GM21786 (cell line): ENCODE results near the gene QSOX1.
A peak's percentile ranks its signal among the peaks of the same experiment; 100 is the strongest.
"Not testable (repeated sequence)": the region's sequence is repeated elsewhere in the genome, so short reads cannot be mapped to it uniquely, and the experiment has no call there.

Experiments
- ATAC-seq: cut with Tn5 transposase; IDR thresholded peaks from one replicate; pipeline ENCODE4 v1.9.1; 2021; ENCODE audit not compliant: unreplicated experiment

Gene QSOX1, protein sequence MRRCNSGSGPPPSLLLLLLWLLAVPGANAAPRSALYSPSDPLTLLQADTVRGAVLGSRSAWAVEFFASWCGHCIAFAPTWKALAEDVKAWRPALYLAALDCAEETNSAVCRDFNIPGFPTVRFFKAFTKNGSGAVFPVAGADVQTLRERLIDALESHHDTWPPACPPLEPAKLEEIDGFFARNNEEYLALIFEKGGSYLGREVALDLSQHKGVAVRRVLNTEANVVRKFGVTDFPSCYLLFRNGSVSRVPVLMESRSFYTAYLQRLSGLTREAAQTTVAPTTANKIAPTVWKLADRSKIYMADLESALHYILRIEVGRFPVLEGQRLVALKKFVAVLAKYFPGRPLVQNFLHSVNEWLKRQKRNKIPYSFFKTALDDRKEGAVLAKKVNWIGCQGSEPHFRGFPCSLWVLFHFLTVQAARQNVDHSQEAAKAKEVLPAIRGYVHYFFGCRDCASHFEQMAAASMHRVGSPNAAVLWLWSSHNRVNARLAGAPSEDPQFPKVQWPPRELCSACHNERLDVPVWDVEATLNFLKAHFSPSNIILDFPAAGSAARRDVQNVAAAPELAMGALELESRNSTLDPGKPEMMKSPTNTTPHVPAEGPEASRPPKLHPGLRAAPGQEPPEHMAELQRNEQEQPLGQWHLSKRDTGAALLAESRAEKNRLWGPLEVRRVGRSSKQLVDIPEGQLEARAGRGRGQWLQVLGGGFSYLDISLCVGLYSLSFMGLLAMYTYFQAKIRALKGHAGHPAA

DNA sequence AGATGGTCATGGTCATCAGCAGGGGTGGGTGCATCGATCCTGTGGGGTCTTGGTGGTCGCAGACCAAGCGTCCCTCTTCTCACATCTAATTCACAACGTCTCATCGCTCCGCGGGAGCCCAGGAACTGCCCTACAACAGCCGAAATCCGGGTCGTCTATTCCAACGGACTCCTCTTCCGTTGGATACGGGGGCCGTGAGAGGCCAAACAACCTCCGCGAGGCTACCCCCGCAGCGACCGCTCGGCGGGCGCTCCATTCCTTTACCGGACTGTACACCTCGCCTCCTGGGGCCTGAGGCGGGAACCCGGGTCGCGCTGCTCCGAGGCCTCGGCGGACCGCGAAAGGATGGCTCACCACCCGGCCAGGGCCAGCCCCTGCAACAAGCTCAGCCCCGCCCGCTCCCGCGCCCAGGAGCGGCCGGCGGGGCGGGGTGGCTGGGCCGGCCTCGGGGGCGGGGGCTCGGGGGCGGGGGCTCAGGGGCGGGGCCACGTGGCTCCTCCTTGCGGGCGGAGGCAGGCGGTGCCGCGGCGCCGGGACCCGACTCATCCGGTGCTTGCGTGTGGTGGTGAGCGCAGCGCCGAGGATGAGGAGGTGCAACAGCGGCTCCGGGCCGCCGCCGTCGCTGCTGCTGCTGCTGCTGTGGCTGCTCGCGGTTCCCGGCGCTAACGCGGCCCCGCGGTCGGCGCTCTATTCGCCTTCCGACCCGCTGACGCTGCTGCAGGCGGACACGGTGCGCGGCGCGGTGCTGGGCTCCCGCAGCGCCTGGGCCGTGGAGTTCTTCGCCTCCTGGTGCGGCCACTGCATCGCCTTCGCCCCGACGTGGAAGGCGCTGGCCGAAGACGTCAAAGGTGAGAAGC, at the start of gene QSOX1:
QSOX1 (plus strand) TSS at position 545 of the 857 bp plus-strand sequence; CDS start at position 584, 39 bp downstream.
- peak; percentile 89 for ATAC-seq

GRCh38 chr1:180112091-180112490, 42.6 kb upstream of the QSOX1 start:
- no peak for ATAC-seq

DNA sequence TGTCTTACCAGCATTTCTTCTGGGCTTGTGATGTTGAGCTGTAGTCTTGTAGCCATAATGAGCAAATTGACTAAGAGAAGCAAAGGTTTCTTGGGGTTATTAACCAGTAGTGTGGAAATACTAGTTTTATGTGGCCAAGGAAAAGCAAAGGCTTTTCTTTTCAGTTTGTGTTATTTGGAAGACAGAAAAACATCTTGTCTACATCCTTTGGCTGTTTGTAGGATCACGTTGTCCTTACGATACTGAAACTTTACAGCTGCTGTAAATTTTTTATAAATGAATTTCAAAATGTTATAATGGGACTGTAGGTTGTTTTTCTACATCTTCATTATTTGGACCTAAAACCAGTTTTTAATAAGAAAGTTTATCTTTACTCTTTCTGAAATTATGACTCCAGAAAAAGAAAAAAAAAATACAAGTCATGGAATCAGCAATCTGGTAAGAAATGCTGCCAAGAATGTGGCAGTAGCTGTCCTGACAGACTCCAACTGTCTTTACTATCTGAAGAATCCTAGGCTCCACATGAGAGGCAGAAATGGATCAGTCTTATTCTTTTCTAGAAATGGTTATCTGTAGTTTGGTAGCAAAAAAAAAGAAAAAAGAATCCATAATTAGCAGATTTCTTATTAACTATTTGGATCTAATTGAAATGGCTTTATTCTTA, 41.6 kb upstream of the QSOX1 start:
- ATAC-seq, result no peak

- ATAC-seq, result no peak
Observed at GRCh38 chr1:180114396-180114945, 40.2 kb upstream of the QSOX1 start.

DNA sequence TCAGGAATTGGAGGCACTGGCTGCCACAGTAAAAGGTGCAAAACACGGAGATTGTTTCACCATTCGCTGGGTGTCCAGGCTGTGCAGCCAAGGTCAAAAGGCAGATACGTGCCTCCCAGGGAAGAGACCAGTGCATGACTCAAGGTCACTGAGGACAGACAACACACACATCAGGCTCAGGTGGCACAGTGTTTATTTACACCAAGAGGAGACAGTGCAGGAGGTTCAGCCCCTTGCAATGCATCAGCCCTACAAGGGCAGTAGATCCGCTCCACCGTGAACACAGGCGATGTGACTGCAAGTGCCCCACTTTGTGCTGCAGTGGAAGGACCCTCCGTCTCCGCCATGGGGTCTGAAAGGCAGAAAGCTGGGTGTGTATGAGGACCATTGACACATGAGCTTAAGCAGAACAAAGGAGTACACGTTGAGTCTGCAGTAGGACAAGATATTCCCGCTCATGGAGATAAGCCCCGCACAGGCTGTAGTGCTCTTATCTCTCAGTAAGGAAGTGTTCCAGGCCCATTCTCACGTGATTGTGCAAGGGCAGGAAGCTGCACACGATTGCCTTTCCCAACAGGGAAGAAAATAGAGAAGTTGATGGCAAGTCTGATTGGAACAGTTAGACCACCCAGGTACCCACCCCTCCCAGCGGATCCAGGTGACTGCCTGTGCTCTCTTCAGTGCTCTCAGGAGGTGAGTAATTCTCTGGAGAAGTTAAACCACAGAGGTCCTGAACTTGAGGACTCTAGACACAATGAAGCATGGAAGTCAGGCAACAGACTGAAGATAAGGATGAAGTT, 37.5 kb upstream of the QSOX1 start:
- no peak for ATAC-seq

DNA sequence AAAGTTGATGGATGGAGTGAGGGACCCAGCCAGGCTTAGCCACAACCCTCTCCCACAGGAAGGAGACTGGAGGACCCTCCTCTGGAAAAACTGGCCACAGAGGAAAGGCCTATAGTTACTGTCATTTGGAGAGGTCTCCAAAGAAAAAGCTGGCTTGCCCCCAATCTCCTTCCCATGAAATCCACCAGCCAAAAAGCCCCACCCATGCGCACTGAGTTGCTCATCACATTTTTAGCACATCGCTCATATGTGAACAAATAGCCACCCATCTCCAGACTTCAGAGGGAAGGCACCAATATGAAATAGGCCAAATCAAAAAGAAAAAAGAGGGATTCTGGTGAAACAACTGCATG, 36.9 kb upstream of the QSOX1 start:
- no peak for ATAC-seq

- no peak for ATAC-seq
Observed at GRCh38 chr1:180119837-180120236, 34.8 kb upstream of the QSOX1 start.

DNA sequence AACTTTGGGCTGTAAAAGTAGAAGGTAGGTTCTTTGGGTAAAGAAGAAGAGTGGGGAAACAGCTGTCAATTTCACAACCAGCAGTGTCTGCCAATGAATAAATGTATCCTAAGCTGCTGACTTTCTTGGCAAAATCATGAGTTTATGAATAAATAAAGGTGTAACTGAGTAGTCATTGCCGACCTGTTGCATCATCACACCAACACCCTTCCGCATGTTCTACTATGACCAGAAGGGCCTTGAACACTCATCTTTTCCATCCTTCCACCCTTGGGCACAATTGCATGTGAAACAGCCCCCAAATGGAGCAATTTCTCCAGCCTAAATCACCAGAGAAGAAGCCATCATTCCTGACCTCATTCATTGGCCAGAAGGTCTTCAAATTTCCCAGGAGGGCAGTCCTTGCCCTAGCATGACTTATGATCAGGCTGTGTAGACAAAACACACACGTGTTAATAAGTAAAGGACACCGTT, 31.2 kb upstream of the QSOX1 start:
- no peak for ATAC-seq

DNA sequence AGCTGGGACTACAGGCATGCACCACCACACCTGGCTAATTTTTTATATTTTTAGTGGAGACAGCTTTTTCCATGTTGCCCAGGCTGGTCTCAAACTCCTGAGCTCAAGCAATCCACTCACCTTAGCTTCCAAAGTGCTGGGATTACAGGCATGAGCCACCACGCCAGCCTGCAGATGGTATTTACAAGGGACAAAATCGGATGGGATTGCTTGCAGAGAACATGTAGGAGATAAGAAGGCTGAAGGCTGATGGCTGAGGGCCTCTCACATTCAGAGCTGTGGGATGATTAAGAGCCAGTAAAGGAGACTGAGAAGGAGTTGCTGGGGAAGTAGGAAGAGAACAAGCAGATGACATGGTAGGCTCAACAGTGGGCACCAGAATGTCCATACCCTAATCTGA, 24.0 kb upstream of the QSOX1 start:
- ATAC-seq, result no peak

GRCh38 chr1:180131510-180131909, 23.2 kb upstream of the QSOX1 start:
- ATAC-seq, result no peak

DNA sequence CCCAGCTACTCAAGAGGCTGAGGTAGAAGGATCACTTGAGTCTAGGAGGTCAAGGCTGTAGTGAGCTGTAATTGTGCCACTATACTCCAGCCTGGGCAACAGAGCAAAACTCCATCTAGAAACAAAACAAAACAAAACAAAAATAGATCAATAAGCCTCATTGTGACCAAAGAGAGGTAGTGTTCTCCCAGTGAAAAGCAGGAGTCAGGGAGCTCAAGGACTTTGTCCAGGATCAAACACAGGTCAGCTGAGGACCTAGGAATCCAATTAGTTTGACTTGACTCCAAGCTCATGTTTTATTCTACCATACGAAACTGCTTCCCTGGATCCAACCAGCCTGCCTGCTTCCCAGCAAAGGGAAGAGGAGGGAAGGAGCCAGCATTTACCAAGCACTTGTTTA, 21.5 kb upstream of the QSOX1 start:
- ATAC-seq, result no peak

DNA sequence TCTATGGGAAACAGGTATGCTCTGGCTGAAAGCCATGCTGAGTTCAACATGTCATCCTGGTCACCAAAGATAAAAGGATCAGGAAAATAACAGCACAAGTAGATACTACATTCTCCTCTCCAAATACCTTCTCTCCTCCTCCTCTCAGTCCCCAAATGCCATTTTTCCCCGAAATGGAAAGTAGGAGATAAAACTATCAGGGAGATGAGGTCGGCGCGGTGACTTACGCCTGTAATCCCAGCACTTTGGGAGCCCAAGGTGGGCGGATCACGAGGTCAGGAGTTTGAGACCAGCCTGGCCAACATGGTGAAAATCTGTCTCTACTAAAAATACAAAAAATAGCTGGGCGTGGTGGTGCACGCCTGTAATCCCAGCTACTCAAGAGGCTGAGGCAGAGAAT, 21.0 kb upstream of the QSOX1 start:
- ATAC-seq, result not testable (repeated sequence)

DNA sequence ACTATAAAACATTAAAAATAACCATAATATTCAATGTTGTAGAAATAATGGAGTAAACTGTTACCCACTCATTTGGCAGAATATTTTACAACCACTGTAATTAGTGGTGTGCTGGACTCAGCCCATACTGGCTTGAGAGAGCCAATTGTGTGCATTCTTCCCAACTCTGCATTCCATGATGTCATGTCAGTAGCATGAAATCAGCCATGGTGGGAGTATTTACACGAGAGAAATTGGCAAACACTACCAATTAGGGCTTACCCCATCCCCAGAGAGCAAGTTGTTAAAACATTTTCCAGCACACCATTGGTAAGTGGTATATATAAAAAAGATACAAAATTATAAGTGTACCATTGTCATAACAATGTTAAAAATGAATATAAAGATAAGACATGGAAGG, 19.1 kb upstream of the QSOX1 start:
- ATAC-seq, result no peak

GRCh38 chr1:180136331-180136967, 18.2 kb upstream of the QSOX1 start:
- no peak for ATAC-seq

GRCh38 chr1:180136968-180137356, 17.7 kb upstream of the QSOX1 start:
- ATAC-seq, result no peak

DNA sequence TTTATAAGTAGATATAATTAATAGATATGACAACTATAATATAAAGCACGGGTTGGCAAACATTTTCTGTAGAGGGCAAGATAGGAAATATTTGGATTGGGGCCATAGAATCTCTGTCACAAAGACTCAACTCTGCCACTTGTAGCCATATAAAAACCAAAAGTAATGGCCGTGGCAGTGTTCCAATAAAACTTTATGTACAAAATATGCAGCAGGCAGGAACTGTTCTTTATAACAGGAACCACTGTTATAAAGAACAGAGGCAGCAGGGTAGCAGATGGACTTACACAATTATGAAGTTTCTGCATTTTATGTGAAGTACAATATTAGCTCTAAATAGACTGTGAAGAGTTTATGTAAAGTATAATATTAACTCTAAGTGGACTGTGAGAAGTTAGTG, 16.9 kb upstream of the QSOX1 start:
- no peak for ATAC-seq

- no peak for ATAC-seq
Observed at GRCh38 chr1:180141381-180141934, 13.2 kb upstream of the QSOX1 start.

DNA sequence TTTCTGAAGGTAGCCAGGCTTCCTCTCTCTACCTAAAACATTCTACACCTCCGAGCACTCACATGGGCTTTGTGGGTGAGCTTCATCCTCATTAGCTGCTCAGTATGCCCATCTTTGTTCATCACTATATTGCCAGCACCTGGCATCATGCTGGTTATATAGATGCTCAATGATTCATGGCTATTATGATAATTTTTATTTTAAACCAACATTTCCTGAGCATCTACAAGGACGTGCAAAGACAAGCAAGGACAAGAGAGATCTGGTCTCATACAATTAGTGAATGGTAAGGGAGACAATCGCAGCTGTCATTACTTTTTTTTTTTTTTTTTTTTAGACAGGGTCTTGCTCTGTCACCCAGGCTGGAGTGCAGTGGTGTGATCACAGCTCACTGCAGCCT, 11.3 kb upstream of the QSOX1 start:
- ATAC-seq, result no peak
